ENCODE measurements around the gene BSCL2.
"Not testable (repeated sequence)": the region's sequence is repeated elsewhere in the genome, so short reads cannot be mapped to it uniquely, and the experiment has no call there.

Gene BSCL2

DNA sequence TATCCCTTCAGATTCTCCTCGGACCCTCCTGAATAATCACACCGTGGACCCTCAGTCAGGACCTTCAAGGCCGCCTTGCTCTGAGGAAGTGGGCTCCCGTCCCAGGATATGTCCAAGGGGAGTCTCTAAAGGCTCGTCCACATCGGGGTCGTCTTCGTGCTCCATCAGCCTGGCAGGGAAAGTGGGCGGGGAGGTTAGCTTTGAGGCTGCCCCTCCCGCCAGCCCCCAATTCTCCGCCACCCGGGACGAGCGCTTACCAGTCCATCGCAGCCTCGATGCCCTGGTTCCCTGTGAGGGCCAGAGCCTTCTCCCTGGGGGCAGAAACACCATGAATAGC lies 28.8 kb downstream of the BSCL2 start:
- peak overlapping the region; percentile 95 for H3K27ac Mint-ChIP-seq

DNA sequence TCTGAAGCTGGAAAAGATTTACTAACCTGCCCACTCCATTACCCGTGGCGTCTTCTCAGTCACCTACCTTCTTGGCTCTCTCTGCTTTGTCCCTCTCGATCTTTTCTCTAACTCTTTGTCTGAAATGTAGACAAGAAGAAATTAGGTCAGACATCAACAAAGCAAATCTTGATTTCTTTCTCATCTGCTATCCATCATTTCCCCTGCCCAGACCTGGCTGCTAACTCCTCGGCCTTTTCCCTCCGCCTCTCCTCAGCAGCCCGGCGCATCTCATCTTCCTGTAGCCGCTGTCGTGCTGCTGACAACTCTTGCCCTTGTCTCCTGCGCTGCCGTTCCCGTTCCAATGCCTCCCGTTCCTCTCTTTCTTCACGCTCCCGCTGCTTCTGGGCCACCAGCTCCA lies 29.5 kb downstream of the BSCL2 start:
- Mint-ChIP-seq H3K9me3 (no peaks in the 10 kb centered on the region), H3K27ac (peak overlapping the region; percentile 48), H3K27me3 (no peaks in the 10 kb centered on the region), H3K4me3 (peak overlapping the region; percentile 90), H3K4me1 (peaks cover 32% of the 10 kb centered on the region), H3K36me3 (peaks cover 8% of the 10 kb centered on the region)

More for the DNA sequence above, 28.8 kb downstream of the BSCL2 start:
- no peaks in the 10 kb centered on the region for H3K9me3 Mint-ChIP-seq
- peaks cover 32% of the 10 kb centered on the region for H3K4me1 Mint-ChIP-seq
- H3K4me3 Mint-ChIP-seq: peak overlapping the region; percentile 90
- peaks cover 8% of the 10 kb centered on the region for H3K36me3 Mint-ChIP-seq
- no peaks in the 10 kb centered on the region for H3K27me3 Mint-ChIP-seq

DNA sequence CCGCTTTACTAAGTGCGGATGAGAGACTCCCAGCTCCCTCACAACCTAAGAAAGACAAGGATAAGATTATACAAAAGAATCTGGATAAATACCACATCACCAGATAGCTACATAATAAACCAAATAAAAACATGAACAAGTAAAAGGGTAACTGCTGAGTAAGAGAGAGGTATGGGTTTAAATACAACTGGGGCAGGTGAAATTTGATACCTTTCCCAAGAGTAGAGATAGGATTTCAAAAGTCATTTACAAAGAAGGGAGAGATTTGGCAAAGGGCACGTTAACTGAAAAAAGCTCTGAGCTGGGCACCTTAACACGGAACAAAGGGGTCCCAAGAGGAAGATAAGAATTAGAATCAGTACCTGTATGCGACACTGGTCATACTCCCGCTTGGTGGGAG lies 30.1 kb downstream of the BSCL2 start:
- Mint-ChIP-seq H3K36me3 (peaks cover 8% of the 10 kb centered on the region), H3K4me1 (peaks cover 36% of the 10 kb centered on the region), H3K9me3 (no peaks in the 10 kb centered on the region), H3K27ac (peak overlapping the region; percentile 82), H3K27me3 (no peaks in the 10 kb centered on the region), H3K4me3 (peak overlapping the region; percentile 90)

DNA sequence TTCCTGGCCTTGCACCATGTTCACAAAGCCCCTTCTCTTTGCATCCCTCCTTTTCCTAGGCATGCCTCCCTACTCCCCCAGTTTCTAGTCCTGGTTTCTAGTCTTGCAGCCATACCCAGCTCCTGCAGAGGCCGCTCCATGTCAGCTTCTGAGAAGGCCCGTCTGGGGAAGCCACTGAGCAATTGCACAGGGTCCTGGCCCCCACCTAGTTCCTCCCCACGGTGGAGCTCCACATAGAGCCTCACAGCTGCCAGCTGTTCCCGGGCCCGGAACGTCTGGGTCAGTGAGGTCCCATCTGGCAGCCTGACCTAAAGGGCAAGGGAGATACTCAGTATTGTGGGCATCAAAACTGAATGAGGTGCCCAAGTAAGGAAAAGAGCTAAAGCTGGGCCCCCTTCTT lies 30.5 kb downstream of the BSCL2 start:
- Mint-ChIP-seq H3K27ac (peak overlapping the region; percentile 82), H3K36me3 (peaks cover 8% of the 10 kb centered on the region), H3K9me3 (no peaks in the 10 kb centered on the region), H3K4me1 (peaks cover 38% of the 10 kb centered on the region), H3K4me3 (peak overlapping the region; percentile 90), H3K27me3 (no peaks in the 10 kb centered on the region)

DNA sequence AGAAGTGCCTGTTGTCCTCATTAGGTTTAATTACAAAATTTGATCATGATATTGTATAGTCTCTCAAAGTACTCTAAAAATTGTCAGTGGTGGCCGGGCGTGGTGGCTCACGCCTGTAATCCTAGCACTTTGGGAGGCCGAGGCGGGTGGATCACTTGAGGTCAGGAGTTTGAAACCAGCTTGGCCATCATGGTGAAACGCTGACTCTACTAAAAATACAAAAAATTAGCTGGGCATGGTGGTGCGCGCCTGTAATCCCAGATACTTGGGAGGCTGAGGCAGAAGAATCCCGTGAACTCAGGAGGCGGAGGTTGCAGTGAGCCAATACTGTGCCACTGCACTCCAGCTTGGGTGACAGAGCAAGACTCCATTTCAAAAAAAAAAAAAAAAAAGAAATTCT lies 31.8 kb downstream of the BSCL2 start:
- H3K9me3 Mint-ChIP-seq, H3K36me3 Mint-ChIP-seq, H3K27me3 Mint-ChIP-seq, H3K27ac Mint-ChIP-seq, H3K4me3 Mint-ChIP-seq: not testable (repeated sequence)
- peaks cover 42% of the 10 kb centered on the region for H3K4me1 Mint-ChIP-seq

DNA sequence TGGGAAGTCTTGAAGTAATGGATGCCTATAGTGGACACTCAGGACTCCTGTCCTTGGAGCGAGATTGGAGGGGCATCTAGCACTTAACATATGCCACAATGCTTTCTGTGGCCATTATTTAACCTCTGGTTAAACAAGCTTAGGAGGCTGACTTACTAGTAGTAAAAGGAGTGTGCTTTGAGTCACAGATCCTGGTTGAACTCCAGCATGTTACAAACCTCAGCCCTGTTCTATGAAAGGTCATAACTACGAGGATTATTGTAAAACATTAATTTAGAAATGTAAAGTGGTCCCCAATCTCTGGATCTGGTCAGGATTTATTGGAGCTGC lies 34.1 kb downstream of the BSCL2 start:
- Mint-ChIP-seq H3K27ac (no peak overlapping the region), H3K4me1 (peaks cover 47% of the 10 kb centered on the region), H3K36me3 (peaks cover 11% of the 10 kb centered on the region), H3K9me3 (no peaks in the 10 kb centered on the region), H3K27me3 (no peaks in the 10 kb centered on the region), H3K4me3 (peak overlapping the region; percentile 100)

DNA sequence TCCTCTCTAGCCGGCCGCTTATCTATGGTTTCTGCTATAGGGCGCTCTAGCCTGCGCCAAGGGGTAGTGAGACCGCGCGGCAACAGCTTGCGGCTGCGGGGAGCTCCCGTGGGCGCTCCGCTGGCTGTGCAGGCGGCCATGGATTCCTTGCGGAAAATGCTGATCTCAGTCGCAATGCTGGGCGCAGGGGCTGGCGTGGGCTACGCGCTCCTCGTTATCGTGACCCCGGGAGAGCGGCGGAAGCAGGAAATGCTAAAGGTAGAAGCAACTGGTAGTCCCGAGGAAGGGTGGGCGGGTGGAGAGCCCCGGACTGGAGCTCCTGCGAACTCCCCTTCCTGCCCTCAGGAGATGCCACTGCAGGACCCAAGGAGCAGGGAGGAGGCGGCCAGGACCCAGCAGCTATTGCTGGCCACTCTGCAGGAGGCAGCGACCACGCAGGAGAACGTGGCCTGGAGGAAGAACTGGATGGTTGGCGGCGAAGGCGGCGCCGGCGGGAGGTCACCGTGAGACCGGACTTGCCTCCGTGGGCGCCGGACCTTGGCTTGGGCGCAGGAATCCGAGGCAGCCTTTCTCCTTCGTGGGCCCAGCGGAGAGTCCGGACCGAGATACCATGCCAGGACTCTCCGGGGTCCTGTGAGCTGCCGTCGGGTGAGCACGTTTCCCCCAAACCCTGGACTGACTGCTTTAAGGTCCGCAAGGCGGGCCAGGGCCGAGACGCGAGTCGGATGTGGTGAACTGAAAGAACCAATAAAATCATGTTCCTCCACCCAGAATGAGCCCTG lies 35.4 kb downstream of the BSCL2 start, which contains the start of the genes LBHD1 and UQCC3:
Gene LBHD1 (minus strand): TSS at position 660 of the 782 bp plus-strand sequence. CDS start 2,236 bp downstream, outside the sequence.
Gene UQCC3 (plus strand): TSS at position 66 of the 782 bp plus-strand sequence. CDS start 73 bp downstream, at position 139.
- Mint-ChIP-seq H3K36me3 (peaks cover 11% of the 10 kb centered on the region), H3K9me3 (no peaks in the 10 kb centered on the region), H3K4me1 (peaks cover 45% of the 10 kb centered on the region), H3K27me3 (no peaks in the 10 kb centered on the region), H3K4me3 (peak within 1 kb of the TSS; percentile 100), H3K27ac (peak within 1 kb of the TSS; percentile 96)

DNA sequence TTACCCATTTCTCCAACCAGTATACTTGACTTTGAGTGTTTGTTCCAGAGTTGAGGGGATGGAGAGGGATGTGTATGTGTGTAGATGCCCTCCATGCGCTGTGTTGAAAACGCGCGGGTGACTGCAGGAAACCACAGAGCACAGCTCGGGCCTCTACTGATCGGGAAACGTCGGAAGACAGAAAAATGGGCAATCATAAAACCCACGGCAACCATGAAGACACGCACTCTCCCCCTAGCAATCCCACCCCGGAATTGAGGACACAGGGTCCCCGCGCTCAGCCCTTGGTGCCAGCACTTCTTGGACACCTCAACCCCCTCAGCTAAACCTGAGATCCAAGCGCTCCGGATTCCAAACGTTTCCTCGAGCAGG lies 36.0 kb downstream of the BSCL2 start:
- Mint-ChIP-seq H3K4me3 (peak overlapping the region; percentile 100), H3K27ac (peak overlapping the region; percentile 96), H3K27me3 (no peaks in the 10 kb centered on the region), H3K36me3 (peaks cover 10% of the 10 kb centered on the region), H3K4me1 (peaks cover 48% of the 10 kb centered on the region), H3K9me3 (no peaks in the 10 kb centered on the region)

DNA sequence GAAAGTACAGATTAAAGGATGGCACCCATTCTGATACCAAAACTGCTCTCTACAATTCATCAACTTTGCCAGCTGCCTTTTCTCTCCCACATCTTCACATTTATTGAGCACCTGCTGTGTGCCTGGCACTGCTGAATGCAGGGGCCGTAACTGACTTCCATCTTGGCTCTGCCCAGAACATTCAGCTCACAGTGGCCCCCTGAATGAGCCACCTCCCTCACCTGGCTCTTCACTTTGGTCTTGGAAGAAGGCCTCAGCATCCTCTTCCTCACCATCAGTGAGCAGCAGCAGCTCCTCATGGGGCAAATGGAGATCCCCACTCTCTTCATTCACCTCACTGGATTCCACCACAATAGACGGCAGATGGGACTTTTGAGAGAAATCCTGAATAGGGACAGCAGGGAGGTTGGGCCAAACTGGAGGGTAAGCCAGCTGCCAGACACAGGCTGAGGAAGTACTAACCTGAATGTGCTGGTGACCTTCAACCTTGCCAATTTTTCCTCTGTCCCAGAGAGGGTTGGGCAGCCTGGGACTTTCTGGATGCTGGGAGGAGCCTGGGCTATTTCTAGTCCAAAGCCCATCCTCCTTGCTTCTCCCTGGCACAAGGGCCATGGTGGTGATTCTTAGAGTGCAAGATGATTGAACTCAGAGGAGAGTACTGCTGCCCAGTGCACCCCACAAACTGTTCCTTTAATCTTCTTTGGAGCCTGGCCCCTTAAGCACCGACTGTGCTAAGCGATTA lies 37.6 kb downstream of the BSCL2 start:
- H3K27me3 Mint-ChIP-seq: no peaks in the 10 kb centered on the region
- H3K36me3 Mint-ChIP-seq: peaks cover 11% of the 10 kb centered on the region
- peak overlapping the region; percentile 30 for H3K27ac Mint-ChIP-seq
- H3K4me3 Mint-ChIP-seq: peak overlapping the region; percentile 100
- H3K9me3 Mint-ChIP-seq: no peaks in the 10 kb centered on the region
- H3K4me1 Mint-ChIP-seq: peaks cover 45% of the 10 kb centered on the region

DNA sequence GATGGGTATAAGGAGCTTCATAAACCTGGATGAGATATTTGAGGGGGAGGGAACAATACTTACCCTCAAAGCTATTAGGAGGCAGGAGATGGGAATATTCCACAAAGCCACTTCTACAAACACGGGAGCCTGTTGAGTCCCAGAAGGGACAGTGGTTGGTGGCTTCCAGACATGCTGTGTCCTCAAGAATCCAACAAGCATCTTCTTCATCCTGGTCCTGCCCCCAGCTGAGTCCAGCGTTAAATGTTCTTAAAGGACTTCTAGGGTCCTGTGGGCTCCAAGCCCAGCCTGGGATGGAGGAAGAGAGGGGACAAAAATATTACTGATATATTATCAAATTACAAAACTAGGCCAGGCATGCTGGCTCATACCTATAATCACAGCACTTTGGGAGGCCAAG lies 39.8 kb downstream of the BSCL2 start:
- Mint-ChIP-seq H3K9me3 (no peaks in the 10 kb centered on the region), H3K27ac (peak overlapping the region; percentile 38), H3K4me1 (peaks cover 53% of the 10 kb centered on the region), H3K36me3 (peaks cover 13% of the 10 kb centered on the region), H3K4me3 (peak overlapping the region; percentile 98), H3K27me3 (no peaks in the 10 kb centered on the region)

DNA sequence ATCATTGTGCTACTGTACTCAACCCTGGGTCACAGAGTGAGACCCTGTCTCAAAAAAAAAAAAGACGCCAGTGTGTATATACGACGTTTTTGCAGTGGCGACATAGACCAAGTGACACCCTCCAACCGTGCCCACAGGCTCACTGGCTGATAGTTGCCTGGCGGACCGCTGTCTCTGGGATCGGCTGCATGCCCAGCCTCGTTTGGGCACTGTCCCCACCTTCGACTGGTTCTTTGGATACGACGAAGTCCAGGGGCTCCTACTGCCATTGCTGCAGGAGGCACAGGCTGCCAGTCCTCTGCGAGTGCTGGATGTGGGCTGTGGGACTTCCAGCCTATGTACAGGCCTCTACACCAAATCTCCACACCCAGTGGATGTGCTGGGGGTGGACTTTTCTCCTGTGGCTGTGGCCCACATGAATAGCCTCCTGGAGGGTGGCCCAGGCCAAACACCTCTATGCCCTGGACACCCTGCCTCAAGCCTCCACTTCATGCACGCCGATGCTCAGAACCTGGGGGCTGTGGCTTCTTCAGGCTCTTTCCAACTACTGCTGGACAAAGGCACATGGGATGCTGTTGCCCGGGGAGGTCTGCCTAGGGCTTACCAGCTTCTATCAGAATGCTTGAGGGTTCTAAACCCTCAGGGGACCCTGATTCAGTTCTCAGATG lies 40.8 kb downstream of the BSCL2 start:
- H3K27me3 Mint-ChIP-seq: no peaks in the 10 kb centered on the region
- H3K27ac Mint-ChIP-seq: peak overlapping the region; percentile 51
- no peaks in the 10 kb centered on the region for H3K9me3 Mint-ChIP-seq
- H3K4me1 Mint-ChIP-seq: peaks cover 45% of the 10 kb centered on the region
- H3K4me3 Mint-ChIP-seq: peak overlapping the region; percentile 98
- H3K36me3 Mint-ChIP-seq: peaks cover 13% of the 10 kb centered on the region

DNA sequence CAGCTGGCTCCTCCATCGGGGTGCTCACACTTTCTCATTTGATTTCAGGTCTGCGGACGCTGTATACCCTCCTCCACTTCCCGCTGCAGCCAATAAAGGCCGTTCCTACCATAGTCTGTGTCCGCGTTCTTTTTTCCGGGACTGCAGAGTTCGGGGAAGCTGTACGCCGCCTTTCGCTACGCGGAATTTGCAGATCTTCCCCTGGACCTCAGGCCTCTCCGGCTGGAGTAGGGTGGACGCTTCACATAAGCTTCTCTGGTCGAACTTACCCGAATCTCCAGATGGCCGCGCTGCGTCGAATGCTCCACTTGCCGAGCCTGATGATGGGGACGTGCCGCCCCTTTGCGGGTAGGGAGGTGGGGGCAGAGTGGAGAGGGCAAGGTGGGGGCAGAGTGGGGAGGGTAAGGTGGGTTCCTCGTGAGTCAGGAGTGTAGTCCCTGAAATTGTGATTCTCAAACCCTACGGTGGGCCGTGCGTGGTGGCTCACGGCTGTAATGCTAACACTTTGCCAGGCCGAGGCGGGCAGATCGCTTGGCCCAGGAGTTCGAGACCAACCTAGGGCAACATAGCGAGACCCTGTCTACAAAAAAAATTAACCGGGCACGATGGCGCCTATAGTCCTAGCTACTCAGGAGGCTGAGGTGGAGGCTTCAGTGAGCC lies 41.5 kb downstream of the BSCL2 start:
- Mint-ChIP-seq H3K4me1 (peaks cover 39% of the 10 kb centered on the region), H3K4me3 (peak overlapping the region; percentile 98), H3K9me3 (no peaks in the 10 kb centered on the region), H3K27me3 (no peaks in the 10 kb centered on the region), H3K27ac (peak overlapping the region; percentile 95), H3K36me3 (peaks cover 13% of the 10 kb centered on the region)

DNA sequence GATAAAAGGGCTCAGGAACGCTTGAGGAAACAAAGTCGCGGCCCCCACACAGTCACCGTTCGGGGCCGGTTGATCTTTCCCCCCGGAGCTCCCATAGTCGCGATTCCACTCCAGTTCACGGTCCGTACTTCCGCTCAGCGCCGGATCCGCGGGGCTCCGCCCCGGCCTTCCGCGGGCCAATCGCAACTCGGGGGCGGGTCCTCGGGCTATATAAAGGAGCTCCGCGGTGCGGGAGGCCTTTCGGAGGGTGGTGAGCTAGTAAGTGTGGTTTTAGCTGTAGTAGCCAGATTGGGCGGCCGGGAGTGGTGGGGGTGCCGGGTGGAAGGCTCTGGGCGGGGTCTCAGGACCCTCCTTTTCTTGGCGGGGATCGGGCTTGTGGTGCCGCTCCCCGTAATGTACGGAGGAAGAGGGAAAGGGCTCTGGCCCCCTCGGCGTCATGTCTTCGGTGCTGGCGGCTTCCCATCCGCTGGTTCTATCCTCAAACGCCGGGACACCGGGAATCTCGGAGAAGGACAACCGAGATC lies 42.1 kb downstream of the BSCL2 start, which contains the start of the genes C11orf98 and CSKMT:
Gene C11orf98 (minus strand): TSS at position 136 of the 524 bp plus-strand sequence. CDS start 41 bp downstream, at position 95.
Gene CSKMT (plus strand): TSS at position 238 of the 524 bp plus-strand sequence. CDS start 568 bp downstream, outside the sequence.
- no peaks in the 10 kb centered on the region for H3K27me3 Mint-ChIP-seq
- no peaks in the 10 kb centered on the region for H3K9me3 Mint-ChIP-seq
- peaks cover 13% of the 10 kb centered on the region for H3K36me3 Mint-ChIP-seq
- peak within 1 kb of the TSS; percentile 95 for H3K27ac Mint-ChIP-seq
- peaks cover 36% of the 10 kb centered on the region for H3K4me1 Mint-ChIP-seq
- peak within 1 kb of the TSS; percentile 98 for H3K4me3 Mint-ChIP-seq

DNA sequence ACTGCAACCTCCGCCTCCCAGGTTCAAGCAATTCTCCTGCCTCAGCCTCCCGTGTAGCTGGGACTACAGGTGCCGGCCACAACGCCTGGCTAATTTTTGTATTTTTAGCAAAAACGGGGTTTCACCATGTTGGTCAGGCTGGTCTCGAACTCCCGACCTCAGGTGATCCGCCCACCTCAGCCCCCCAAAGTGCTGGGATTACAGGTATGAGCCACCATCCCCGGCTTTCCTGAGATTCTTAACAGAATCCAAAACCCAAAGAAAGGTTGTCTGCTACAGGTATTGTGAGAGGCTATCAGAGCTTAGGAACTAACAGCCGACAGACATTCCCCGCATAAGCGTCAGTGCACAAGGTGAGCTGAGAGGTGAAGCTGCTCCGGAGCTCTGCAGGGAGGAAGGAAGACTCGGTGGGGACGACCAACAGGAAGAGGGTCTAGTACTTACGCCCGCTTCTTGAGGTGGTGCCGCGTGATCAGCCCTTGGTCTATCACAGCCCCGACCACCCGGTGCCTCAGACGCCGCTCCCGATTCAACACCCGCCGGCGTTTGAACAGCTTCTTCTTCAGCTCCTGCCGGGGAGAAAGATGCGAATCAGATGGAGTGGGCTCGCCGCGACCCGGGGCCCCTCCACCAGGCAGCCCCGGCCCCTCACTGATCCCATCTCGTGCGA lies 42.7 kb downstream of the BSCL2 start:
- Mint-ChIP-seq H3K9me3 (no peaks in the 10 kb centered on the region), H3K4me1 (peaks cover 30% of the 10 kb centered on the region), H3K36me3 (peaks cover 13% of the 10 kb centered on the region), H3K27me3 (no peaks in the 10 kb centered on the region), H3K4me3 (peak overlapping the region; percentile 98), H3K27ac (peak overlapping the region; percentile 95)

All from activated naive CD4-positive, alpha-beta T cell treated with anti-CD3 and anti-CD28 coated beads, Interleukin-2, amount 50 U/mL, for 24 hours (primary cell).